HG03460 (cell line): ENCODE measurements around the gene RMDN3.

ENCODE experiments used
- ATAC-seq: cut with Tn5 transposase; IDR thresholded peaks from one replicate; pipeline ENCODE4 v1.9.1; 2021; ENCODE audit not compliant: unreplicated experiment

The RMDN3 gene

GRCh38 chr15:40695469-40695890 is 59.6 kb downstream of the RMDN3 start:
- ATAC-seq: peak; percentile 22

GRCh38 chr15:40694688-40695468 is 60.2 kb downstream of the RMDN3 start, which contains the start of gene RAD51:
Gene RAD51 (plus strand): TSS chr15:40695174. CDS start chr15:40698759, 3,585 bp downstream.
- peak; percentile 91 for ATAC-seq

GRCh38 chr15:40693904-40694687 is 61.0 kb downstream of the RMDN3 start:
- ATAC-seq: peak; percentile 21

- ATAC-seq: no peak
Measured at GRCh38 chr15:40691737-40692136, 63.3 kb downstream of the RMDN3 start.

- no peak for ATAC-seq
Measured at GRCh38 chr15:40688932-40689799, 65.9 kb downstream of the RMDN3 start.
